MM.1S (cell line): ENCODE data around the gene FCER1G.

Experiments used
- CTCF ChIP-seq: fragments of 300-600 bp; sonication (generic); IDR thresholded peaks from 2 replicates; pipeline ENCODE4 v1.5.1; 2016; ENCODE audit warnings: antibody characterized with exemption, low read length, mixed read lengths
- EZH2 ChIP-seq: fragments of 300-600 bp; sonication (generic); optimal IDR thresholded peaks from 2 replicates; pipeline ENCODE3; 2017; ENCODE audit warnings: low read depth, mild to moderate bottlenecking, antibody characterized with exemption, low read length, mixed read lengths
- EZH2phosphoT487 ChIP-seq: fragments of 300-600 bp; sonication (generic); IDR thresholded peaks from 2 replicates; pipeline ENCODE4 v1.6.1; 2018; ENCODE audit warnings: antibody characterized with exemption, low read length

- TF ChIP-seq CTCF: peak; percentile 27
- TF ChIP-seq EZH2: no peak
- no peak for TF ChIP-seq EZH2phosphoT487
Observed at GRCh38 chr1:161229896-161230295, 14.8 kb downstream of the FCER1G start.
